ENCODE results near the gene TEX35.

Gene TEX35

DNA sequence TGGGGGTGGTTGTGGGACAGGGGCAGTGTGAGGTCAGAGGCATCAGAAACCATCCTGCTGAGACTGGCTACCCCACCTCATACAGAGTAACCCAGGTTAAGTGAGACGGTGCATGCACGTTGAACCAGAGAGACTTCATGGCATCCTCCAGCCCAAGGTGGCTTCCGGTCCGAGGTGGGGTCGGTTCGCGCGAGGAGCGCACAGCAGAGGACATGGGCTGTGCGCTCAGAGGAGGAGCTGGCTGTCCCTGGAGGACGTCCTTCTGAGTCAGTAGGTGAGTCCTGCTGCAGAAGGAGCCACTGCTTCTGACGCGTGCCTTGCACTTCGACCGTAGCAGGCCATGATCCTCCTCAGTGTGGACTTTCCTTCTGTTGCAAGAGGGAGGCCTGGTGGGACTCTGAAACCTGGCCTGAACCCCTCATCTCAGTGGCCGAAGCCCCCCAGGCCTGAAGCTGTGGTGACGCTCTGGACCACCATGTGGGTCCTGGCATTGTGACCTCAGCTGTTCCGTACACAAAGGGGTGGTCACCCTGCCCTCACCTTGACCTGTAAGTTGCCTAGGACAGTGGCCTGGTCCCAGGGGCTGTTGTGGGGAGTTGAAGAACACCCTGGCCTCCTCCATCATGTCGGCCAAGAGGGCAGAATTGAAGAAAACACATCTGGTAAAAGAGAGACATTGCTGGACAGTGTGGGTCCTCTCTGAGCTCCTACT, at the start of gene TEX35:
Gene TEX35, plus strand, starts transcription at position 544 of the 712 bp plus-strand sequence. Its CDS starts 80 bp downstream, at position 624.
- no peak for DNase-seq (ENCODE audit: low read depth)
- TF ChIP-seq CTCF (IDR thresholded peaks at IDR 0.05; ENCODE audit: control insufficient read depth, extremely low read depth, insufficient read depth) = no peak
- H3K4me3 ChIP-seq (ENCODE audit: low read depth, low read length) = no peak within 1 kb of the TSS

- no peak for DNase-seq (ENCODE audit: low read depth)
- no peak overlapping the region for H3K4me3 ChIP-seq (ENCODE audit: low read depth, low read length)
- TF ChIP-seq CTCF (IDR thresholded peaks at IDR 0.05; ENCODE audit: control insufficient read depth, extremely low read depth, insufficient read depth) = no peak
These were observed 48.8 kb upstream of the TEX35 start for GRCh38 chr1:178464141-178464540.

DNA sequence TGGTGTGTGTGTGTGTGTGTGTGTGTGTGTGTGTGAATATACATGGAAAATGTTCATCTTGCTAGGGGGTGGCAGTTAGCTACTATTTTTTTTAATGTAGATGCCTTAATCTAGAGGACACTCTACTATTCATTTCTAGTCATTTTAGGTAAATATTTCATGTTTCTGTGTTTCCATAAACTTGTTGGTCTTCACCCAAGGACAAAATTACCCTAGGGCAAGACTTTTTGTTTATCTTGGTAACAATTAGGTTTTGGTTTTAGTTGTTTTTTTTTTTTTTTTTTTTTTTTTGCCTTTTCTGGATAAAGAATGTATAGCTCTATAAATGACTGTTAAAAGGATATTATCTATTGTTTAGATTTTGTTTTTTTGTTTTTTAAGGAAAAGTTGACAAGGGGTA, 48.3 kb upstream of the TEX35 start:
- H3K4me3 ChIP-seq (ENCODE audit: low read depth, low read length) = no peak overlapping the region
- no peak for DNase-seq (ENCODE audit: low read depth)
- TF ChIP-seq CTCF (IDR thresholded peaks at IDR 0.05; ENCODE audit: control insufficient read depth, extremely low read depth, insufficient read depth) = no peak

DNA sequence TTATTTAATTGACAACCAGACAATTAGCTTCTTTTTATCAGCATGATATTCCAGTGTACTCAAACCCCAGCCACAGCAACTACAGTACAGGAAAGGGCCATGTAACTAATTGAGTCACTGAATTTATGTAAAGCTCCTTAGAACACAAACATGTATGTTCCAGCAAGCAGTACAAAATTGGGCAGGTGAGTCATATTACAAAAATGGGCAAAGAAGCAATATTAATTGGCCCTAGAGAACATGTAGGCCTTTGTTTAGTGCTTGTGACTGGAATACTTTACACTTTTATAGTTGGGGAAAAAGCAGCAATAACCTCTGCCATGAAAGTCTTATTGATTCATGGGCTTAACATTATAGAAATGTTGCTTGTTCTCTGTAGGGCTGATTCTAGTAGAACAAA, 47.9 kb upstream of the TEX35 start:
- H3K4me3 ChIP-seq (ENCODE audit: low read depth, low read length) = no peak overlapping the region
- no peak for TF ChIP-seq CTCF (IDR thresholded peaks at IDR 0.05; ENCODE audit: control insufficient read depth, extremely low read depth, insufficient read depth)
- DNase-seq (ENCODE audit: low read depth) = no peak

DNA sequence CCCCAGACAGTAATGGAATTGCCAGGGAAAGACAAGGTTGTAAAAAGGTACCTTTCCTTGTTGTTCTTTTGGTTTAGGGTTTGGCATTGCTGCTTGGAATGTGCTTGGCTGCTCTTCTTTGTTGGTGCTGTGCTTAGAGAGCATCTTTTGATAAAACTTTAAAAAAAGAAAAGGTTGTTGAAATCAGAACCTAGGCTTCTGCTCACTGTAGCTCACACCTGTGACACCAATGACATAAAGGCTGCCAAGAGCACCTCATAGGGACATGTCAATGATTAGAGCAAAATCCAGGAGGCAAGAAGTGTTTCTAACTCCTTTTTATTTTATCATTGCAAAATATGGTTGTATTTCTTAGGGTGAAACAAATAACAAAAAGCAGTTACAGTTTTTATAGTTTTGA, 45.1 kb upstream of the TEX35 start:
- no peak for TF ChIP-seq CTCF (IDR thresholded peaks at IDR 0.05; ENCODE audit: control insufficient read depth, extremely low read depth, insufficient read depth)
- DNase-seq (ENCODE audit: low read depth) = no peak
- no peak overlapping the region for H3K4me3 ChIP-seq (ENCODE audit: low read depth, low read length)

- DNase-seq (ENCODE audit: low read depth) = no peak
- no peak overlapping the region for H3K4me3 ChIP-seq (ENCODE audit: low read depth, low read length)
- no peak for TF ChIP-seq CTCF (IDR thresholded peaks at IDR 0.05; ENCODE audit: control insufficient read depth, extremely low read depth, insufficient read depth)
These were observed 42.4 kb upstream of the TEX35 start for GRCh38 chr1:178470411-178470960.

DNA sequence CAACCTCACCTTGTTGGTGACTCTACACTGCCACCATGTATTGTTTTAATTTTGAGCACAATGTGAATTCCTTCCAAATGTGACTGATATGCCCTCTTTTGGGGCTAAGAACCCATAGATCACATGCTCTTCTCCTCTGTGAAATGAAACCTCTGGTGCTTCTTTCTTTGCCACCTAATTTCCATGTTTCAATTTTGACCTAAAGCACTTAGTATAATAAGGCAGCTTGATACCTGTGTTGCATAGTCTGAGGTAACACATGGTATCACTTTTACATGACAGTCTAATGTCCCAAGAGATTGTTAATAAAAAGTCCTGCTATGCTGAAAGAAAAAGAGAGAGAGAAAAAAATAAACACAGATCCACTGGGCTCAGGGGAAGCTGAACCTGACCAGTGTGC, 40.4 kb upstream of the TEX35 start:
- no peak overlapping the region for H3K4me3 ChIP-seq (ENCODE audit: low read depth, low read length)
- no peak for TF ChIP-seq CTCF (IDR thresholded peaks at IDR 0.05; ENCODE audit: control insufficient read depth, extremely low read depth, insufficient read depth)
- DNase-seq (ENCODE audit: low read depth) = no peak

All from LNCaP clone FGC (cell line).